ENCODE data around the gene REXO1.
"Not testable (repeated sequence)": the region's sequence is repeated elsewhere in the genome, so short reads cannot be mapped to it uniquely, and the experiment has no call there.

DNA sequence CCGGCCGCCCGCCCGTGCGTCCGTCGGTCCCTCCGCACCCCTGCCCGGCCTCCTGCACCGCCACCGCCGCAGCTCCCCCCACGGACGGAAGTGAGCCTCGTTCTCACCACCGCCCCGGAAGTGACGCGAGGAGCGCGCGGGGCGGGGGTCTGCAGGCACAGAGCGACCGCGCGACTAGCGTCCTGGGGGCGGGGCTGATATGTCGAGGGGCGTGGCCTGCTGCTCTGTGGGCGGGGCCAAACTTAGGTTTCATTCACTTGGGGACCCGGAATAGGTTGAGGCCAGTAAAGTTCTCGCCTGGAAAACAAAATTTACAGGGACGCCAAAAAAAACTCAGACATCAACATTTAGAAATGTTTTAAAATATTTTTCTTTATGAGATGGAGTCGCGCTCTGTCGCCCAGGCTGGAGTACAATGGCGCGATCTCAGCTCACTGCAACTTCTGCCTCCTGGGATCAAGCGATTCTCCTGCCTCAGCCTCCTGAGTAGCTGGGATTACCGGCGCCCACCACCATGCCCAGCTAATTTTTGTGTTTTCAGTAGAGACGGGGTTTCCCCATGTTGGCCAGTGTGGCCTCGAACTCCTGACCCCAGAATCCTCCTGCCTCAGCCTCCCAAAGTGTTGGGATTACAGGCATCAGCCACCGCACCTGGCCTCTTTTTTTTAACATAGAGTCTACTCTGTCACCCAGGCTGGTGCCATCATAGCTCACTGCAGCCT, 37.3 kb upstream of the REXO1 start, which contains the start of gene ABHD17A:
- peak; percentile 67 to 72 for TF ChIP-seq POLR2A (IDR thresholded peaks at IDR 0.05)
- TF ChIP-seq, protein P1, sequence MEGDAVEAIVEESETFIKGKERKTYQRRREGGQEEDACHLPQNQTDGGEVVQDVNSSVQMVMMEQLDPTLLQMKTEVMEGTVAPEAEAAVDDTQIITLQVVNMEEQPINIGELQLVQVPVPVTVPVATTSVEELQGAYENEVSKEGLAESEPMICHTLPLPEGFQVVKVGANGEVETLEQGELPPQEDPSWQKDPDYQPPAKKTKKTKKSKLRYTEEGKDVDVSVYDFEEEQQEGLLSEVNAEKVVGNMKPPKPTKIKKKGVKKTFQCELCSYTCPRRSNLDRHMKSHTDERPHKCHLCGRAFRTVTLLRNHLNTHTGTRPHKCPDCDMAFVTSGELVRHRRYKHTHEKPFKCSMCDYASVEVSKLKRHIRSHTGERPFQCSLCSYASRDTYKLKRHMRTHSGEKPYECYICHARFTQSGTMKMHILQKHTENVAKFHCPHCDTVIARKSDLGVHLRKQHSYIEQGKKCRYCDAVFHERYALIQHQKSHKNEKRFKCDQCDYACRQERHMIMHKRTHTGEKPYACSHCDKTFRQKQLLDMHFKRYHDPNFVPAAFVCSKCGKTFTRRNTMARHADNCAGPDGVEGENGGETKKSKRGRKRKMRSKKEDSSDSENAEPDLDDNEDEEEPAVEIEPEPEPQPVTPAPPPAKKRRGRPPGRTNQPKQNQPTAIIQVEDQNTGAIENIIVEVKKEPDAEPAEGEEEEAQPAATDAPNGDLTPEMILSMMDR (IDR thresholded peaks at IDR 0.05) = peak in 1 of 4 experiments; percentile 8
- TF ChIP-seq EP300 (IDR thresholded peaks at IDR 0.05) = not testable (repeated sequence)
